ENCODE data around the gene TMEM130.
"Not testable (repeated sequence)": the region's sequence is repeated elsewhere in the genome, so short reads cannot be mapped to it uniquely, and the experiment has no call there.

The TMEM130 gene

GRCh38 chr7:98877692-98878364, 8.0 kb upstream of the TMEM130 start:
- TF ChIP-seq CTCF (conservative IDR thresholded peaks at IDR 0.05) = no peak
- TF ChIP-seq ZFX (IDR thresholded peaks at IDR 0.05) = no peak
- peak overlapping the region; percentile 92 for H3K27ac ChIP-seq

GRCh38 chr7:98877146-98877545, 7.3 kb upstream of the TMEM130 start:
- TF ChIP-seq CTCF (conservative IDR thresholded peaks at IDR 0.05) = no peak
- TF ChIP-seq ZFX (IDR thresholded peaks at IDR 0.05) = no peak
- no peak overlapping the region for H3K27ac ChIP-seq

GRCh38 chr7:98875501-98875900, 5.7 kb upstream of the TMEM130 start:
- TF ChIP-seq ZFX (IDR thresholded peaks at IDR 0.05) = no peak
- no peak for TF ChIP-seq CTCF (conservative IDR thresholded peaks at IDR 0.05)
- H3K27ac ChIP-seq = no peak overlapping the region

- 0 out of 2 replicates have a peak, but pooled peaks have one; percentile 21 for TF ChIP-seq ZFX (IDR thresholded peaks at IDR 0.05)
- TF ChIP-seq CTCF (conservative IDR thresholded peaks at IDR 0.05) = no peak
- no peak overlapping the region for H3K27ac ChIP-seq
These were observed 5.1 kb upstream of the TMEM130 start for GRCh38 chr7:98874942-98875341.

GRCh38 chr7:98873610-98874009, 3.8 kb upstream of the TMEM130 start:
- not testable (repeated sequence) for H3K27ac ChIP-seq

- H3K27ac ChIP-seq = no peak overlapping the region
- peak; percentile 79 for TF ChIP-seq CTCF (conservative IDR thresholded peaks at IDR 0.05)
- TF ChIP-seq ZFX (IDR thresholded peaks at IDR 0.05) = no peak
These were observed 2.6 kb upstream of the TMEM130 start for GRCh38 chr7:98872328-98872924.

- no peak overlapping the region for H3K27ac ChIP-seq
- TF ChIP-seq ZFX (IDR thresholded peaks at IDR 0.05) = no peak
- TF ChIP-seq CTCF (conservative IDR thresholded peaks at IDR 0.05) = no peak
These were observed 1.1 kb upstream of the TMEM130 start for GRCh38 chr7:98870807-98871491.

Measured in C4-2B (cell line).